Neural cell (in vitro differentiated cells): ENCODE measurements around the gene PPP1R18.

ENCODE experiments used
- EP300 ChIP-seq: fragments of 450-650 bp; conservative IDR thresholded peaks from 2 replicates; pipeline ENCODE4 v1.6.1; 2014; ENCODE audit warnings: antibody characterized with exemption, mild to moderate bottlenecking, moderate library complexity; ENCODE audit not compliant: poor library complexity, severe bottlenecking
- EZH2 ChIP-seq: fragments of 200-600, 300-800 bp; shearing (Covaris generic), sonication (generic); IDR thresholded peaks from 2 replicates; pipeline ENCODE4 v1.6.1; 2014; ENCODE audit warnings: antibody characterized with exemption, low read length, borderline replicate concordance, mild to moderate bottlenecking; ENCODE audit not compliant: insufficient read depth, poor library complexity, severe bottlenecking
- POLR2AphosphoS5 ChIP-seq: IDR thresholded peaks from 2 replicates; pipeline ENCODE4 v1.6.1; 2012
- RAD21 ChIP-seq: fragments of 450-650 bp; conservative IDR thresholded peaks from 2 replicates; pipeline ENCODE4 v1.6.1; 2014; ENCODE audit warnings: antibody characterized with exemption, mild to moderate bottlenecking, moderate library complexity
- TAF1 ChIP-seq: IDR thresholded peaks from 2 replicates; pipeline ENCODE4 v1.6.1; 2012; ENCODE audit warnings: low read depth
- TF ChIP-seq, protein P1 (sequence below): fragments of 450-650 bp; IDR thresholded peaks from 2 replicates; pipeline ENCODE4 v1.5.1; 2014; ENCODE audit warnings: antibody characterized with exemption, mild to moderate bottlenecking, moderate library complexity; ENCODE audit not compliant: poor library complexity, severe bottlenecking
- TF ChIP-seq, protein P2 (sequence below): IDR thresholded peaks from 2 replicates; pipeline ENCODE4 v1.6.1; 2012; ENCODE audit warnings: borderline replicate concordance

DNA sequence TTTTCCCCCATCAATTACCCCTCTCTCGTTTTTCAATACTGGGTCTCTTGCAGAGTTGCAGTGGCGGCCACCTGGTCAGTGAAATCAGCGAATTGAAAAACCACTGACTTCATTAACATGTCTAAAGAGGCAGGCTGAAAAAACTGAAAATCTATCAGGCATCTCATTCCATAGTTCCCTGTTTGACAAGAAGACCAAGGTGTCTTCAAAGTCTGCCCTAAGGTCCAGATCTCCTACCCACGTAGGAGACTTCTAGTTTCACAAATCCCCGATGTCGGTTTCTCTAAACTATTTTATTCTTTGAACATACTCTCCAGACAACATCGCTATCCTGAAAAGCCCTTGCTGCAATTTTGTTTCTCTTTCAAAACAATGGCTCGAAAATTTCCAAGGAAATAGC is 32.9 kb upstream of the PPP1R18 start:
- TF ChIP-seq, protein P1, sequence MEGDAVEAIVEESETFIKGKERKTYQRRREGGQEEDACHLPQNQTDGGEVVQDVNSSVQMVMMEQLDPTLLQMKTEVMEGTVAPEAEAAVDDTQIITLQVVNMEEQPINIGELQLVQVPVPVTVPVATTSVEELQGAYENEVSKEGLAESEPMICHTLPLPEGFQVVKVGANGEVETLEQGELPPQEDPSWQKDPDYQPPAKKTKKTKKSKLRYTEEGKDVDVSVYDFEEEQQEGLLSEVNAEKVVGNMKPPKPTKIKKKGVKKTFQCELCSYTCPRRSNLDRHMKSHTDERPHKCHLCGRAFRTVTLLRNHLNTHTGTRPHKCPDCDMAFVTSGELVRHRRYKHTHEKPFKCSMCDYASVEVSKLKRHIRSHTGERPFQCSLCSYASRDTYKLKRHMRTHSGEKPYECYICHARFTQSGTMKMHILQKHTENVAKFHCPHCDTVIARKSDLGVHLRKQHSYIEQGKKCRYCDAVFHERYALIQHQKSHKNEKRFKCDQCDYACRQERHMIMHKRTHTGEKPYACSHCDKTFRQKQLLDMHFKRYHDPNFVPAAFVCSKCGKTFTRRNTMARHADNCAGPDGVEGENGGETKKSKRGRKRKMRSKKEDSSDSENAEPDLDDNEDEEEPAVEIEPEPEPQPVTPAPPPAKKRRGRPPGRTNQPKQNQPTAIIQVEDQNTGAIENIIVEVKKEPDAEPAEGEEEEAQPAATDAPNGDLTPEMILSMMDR: no peak
- TF ChIP-seq POLR2AphosphoS5 (no peak), TAF1 (no peak), EP300 (no peak), RAD21 (no peak), EZH2 (no peak)
- TF ChIP-seq, protein P2, sequence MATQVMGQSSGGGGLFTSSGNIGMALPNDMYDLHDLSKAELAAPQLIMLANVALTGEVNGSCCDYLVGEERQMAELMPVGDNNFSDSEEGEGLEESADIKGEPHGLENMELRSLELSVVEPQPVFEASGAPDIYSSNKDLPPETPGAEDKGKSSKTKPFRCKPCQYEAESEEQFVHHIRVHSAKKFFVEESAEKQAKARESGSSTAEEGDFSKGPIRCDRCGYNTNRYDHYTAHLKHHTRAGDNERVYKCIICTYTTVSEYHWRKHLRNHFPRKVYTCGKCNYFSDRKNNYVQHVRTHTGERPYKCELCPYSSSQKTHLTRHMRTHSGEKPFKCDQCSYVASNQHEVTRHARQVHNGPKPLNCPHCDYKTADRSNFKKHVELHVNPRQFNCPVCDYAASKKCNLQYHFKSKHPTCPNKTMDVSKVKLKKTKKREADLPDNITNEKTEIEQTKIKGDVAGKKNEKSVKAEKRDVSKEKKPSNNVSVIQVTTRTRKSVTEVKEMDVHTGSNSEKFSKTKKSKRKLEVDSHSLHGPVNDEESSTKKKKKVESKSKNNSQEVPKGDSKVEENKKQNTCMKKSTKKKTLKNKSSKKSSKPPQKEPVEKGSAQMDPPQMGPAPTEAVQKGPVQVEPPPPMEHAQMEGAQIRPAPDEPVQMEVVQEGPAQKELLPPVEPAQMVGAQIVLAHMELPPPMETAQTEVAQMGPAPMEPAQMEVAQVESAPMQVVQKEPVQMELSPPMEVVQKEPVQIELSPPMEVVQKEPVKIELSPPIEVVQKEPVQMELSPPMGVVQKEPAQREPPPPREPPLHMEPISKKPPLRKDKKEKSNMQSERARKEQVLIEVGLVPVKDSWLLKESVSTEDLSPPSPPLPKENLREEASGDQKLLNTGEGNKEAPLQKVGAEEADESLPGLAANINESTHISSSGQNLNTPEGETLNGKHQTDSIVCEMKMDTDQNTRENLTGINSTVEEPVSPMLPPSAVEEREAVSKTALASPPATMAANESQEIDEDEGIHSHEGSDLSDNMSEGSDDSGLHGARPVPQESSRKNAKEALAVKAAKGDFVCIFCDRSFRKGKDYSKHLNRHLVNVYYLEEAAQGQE: no peak
